HEK293 (cell line): ENCODE measurements around the gene PRUNE2.

Experiments
- SCRT1 ChIP-seq: fragments of 450-650 bp; formaldehyde crosslinking; IDR thresholded peaks from 2 replicates; pipeline ENCODE4 v1.5.1; 2016; ENCODE audit warnings: missing biosample characterization, missing genetic modification characterization, borderline replicate concordance
- TCF7L2 ChIP-seq: IDR thresholded peaks from 2 replicates; pipeline ENCODE4 v1.6.1; 2011; ENCODE audit warnings: low read depth, mild to moderate bottlenecking, inconsistent platforms, low read length, moderate library complexity, borderline replicate concordance
- ZNF274 ChIP-seq, 2 experiments: fragments of 200-500 bp in 1 of 2; fragments of 450-650 bp in 1 of 2; sonication (Bioruptor generic) in 1 of 2; formaldehyde crosslinking in 1 of 2; IDR thresholded peaks; 2 replicates each; pipeline versions ENCODE4 v1.5.1 to v1.6.1; 2014 to 2016; ENCODE audit warnings: borderline replicate concordance in 1 of 2, inconsistent platforms in 1 of 2, low read length in 1 of 2, missing biosample characterization in 1 of 2, missing genetic modification characterization in 1 of 2
- ZNF394 ChIP-seq: fragments of 450-650 bp; formaldehyde crosslinking; IDR thresholded peaks from 2 replicates; pipeline ENCODE4 v1.5.1; 2016; ENCODE audit warnings: missing biosample characterization, missing genetic modification characterization, mild to moderate bottlenecking, moderate library complexity, borderline replicate concordance
- ZNF768 ChIP-seq: fragments of 450-650 bp; formaldehyde crosslinking; IDR thresholded peaks from 2 replicates; pipeline ENCODE4 v1.5.1; 2018; ENCODE audit warnings: missing biosample characterization, mild to moderate bottlenecking, missing genetic modification characterization
- TF ChIP-seq, protein P1 (sequence below): fragments of 450-650 bp; formaldehyde crosslinking; IDR thresholded peaks from 2 replicates; pipeline ENCODE4 v1.5.1; 2016; ENCODE audit warnings: missing biosample characterization, missing genetic modification characterization
- TF ChIP-seq, protein P2 (sequence below): fragments of 450-650 bp; formaldehyde crosslinking; IDR thresholded peaks from 2 replicates; pipeline ENCODE4 v1.5.1; 2016; ENCODE audit warnings: missing biosample characterization, missing genetic modification characterization

DNA sequence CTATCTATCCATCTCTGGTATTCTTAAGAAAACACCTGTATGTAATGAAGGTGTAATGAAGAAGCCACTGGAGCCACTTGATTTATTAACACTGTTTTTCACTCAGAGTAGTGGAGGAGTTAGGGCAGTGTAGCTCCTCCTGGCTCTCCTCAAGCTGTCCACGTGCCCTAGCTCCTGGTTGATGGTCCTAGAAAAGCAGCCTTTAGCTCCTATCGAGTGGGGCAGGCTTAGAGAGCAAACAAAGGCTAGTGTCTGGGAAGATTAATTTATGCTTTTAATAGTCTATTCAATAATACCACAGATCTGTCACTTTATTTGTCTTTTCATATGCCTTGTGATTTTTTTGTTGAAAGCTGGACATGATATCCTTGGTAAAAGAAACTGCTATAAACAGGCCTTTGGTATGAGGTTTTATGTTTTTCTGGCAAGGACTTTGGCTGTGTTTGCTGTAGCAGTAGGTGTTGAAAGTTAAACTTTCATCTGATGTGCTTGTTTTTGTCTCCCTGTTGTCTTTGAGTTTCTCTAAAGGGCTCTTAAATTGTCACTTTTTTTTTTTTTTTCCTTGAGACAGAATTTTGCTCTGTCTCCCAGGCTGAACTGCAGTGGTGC is 305.8 kb downstream of the PRUNE2 start:
- TF ChIP-seq ZNF274 (IDR thresholded peaks at IDR 0.05; ENCODE audit: low read length) (no peak), ZNF274 (tag by site-specific recombination; IDR thresholded peaks at IDR 0.05; ENCODE audit: borderline replicate concordance) (no peak), SCRT1 (tag by site-specific recombination) (no peak), TCF7L2 (no peak), ZNF394 (tag by site-specific recombination) (no peak), ZNF768 (tag by site-specific recombination) (no peak)
- TF ChIP-seq, protein P1, sequence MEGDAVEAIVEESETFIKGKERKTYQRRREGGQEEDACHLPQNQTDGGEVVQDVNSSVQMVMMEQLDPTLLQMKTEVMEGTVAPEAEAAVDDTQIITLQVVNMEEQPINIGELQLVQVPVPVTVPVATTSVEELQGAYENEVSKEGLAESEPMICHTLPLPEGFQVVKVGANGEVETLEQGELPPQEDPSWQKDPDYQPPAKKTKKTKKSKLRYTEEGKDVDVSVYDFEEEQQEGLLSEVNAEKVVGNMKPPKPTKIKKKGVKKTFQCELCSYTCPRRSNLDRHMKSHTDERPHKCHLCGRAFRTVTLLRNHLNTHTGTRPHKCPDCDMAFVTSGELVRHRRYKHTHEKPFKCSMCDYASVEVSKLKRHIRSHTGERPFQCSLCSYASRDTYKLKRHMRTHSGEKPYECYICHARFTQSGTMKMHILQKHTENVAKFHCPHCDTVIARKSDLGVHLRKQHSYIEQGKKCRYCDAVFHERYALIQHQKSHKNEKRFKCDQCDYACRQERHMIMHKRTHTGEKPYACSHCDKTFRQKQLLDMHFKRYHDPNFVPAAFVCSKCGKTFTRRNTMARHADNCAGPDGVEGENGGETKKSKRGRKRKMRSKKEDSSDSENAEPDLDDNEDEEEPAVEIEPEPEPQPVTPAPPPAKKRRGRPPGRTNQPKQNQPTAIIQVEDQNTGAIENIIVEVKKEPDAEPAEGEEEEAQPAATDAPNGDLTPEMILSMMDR (tag by site-specific recombination): no peak
- TF ChIP-seq, protein P2, sequence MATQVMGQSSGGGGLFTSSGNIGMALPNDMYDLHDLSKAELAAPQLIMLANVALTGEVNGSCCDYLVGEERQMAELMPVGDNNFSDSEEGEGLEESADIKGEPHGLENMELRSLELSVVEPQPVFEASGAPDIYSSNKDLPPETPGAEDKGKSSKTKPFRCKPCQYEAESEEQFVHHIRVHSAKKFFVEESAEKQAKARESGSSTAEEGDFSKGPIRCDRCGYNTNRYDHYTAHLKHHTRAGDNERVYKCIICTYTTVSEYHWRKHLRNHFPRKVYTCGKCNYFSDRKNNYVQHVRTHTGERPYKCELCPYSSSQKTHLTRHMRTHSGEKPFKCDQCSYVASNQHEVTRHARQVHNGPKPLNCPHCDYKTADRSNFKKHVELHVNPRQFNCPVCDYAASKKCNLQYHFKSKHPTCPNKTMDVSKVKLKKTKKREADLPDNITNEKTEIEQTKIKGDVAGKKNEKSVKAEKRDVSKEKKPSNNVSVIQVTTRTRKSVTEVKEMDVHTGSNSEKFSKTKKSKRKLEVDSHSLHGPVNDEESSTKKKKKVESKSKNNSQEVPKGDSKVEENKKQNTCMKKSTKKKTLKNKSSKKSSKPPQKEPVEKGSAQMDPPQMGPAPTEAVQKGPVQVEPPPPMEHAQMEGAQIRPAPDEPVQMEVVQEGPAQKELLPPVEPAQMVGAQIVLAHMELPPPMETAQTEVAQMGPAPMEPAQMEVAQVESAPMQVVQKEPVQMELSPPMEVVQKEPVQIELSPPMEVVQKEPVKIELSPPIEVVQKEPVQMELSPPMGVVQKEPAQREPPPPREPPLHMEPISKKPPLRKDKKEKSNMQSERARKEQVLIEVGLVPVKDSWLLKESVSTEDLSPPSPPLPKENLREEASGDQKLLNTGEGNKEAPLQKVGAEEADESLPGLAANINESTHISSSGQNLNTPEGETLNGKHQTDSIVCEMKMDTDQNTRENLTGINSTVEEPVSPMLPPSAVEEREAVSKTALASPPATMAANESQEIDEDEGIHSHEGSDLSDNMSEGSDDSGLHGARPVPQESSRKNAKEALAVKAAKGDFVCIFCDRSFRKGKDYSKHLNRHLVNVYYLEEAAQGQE (tag by site-specific recombination): no peak
